ENCODE results near the gene RNPC3.
"Not testable (repeated sequence)": the region's sequence is repeated elsewhere in the genome, so short reads cannot be mapped to it uniquely, and the experiment has no call there.

The RNPC3 gene

GRCh38 chr1:103561643-103562395, 36.3 kb downstream of the RNPC3 start:
- DNase-seq = no peak

GRCh38 chr1:103563056-103563455, 37.6 kb downstream of the RNPC3 start:
- DNase-seq = no peak

- no peak for DNase-seq
These were observed 44.0 kb downstream of the RNPC3 start for GRCh38 chr1:103569493-103569892.

GRCh38 chr1:103571289-103571688, 45.8 kb downstream of the RNPC3 start, which contains the start of gene AMY2B:
Gene AMY2B, plus strand, starts transcription at chr1:103571589. Its CDS starts 14 bp downstream, at chr1:103571603.
- not testable (repeated sequence) for DNase-seq

GRCh38 chr1:103576065-103576464, 50.6 kb downstream of the RNPC3 start:
- DNase-seq = no peak

GRCh38 chr1:103576784-103577183, 51.3 kb downstream of the RNPC3 start:
- DNase-seq = not testable (repeated sequence)

GRCh38 chr1:103582464-103582863, 57.0 kb downstream of the RNPC3 start:
- no peak for DNase-seq

- no peak for DNase-seq
These were observed 58.4 kb downstream of the RNPC3 start for GRCh38 chr1:103583887-103584286.

GRCh38 chr1:103584537-103584936, 59.0 kb downstream of the RNPC3 start:
- DNase-seq = no peak

- DNase-seq = not testable (repeated sequence)
These were observed 77.2 kb downstream of the RNPC3 start for GRCh38 chr1:103602740-103603139.

Data from hippocampal formation (tissue), 2 donors.